Measurements from ENCODE around the gene NDUFS7.

- TF ChIP-seq CTCF (IDR thresholded peaks at IDR 0.05) (no peak), POLR2A (IDR thresholded peaks at IDR 0.05) (no peak)
Observed at GRCh38 chr19:1350867-1351266, 32.8 kb upstream of the NDUFS7 start.
